Stimulated activated CD4-positive, alpha-beta T cell treated with anti-CD3 and anti-CD28 coated beads, Interleukin-1b, Interleukin-23, amount 100 ng/mL, for 1 hour (primary cell): ENCODE data around the gene APBA1.

Source experiments
- DNase-seq, 2 donors: peaks; one replicate each; pipeline ENCODE4 v3.0.0-alpha.2; 2020; ENCODE audit warnings: low read depth in 2 of 2

The APBA1 gene

DNA sequence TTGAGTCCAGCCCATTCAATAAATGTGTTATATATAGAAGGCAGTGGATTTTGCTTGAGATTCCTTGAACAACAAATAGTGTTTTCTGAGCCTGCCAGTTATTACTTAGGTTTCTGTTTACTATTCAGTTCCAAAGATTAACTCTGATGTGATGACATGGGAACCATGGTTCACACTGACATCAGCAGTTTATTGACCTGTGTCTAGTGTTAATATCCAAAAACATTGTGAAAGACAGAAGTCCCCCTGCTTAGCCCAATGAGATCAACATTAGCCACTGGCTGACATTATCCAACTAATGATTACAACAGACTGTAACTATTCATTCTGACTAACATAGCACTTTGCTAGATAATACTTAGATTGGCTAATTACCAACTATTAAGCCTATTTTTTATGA, 14.9 kb downstream of the APBA1 start:
- DNase-seq, result no peak

DNA sequence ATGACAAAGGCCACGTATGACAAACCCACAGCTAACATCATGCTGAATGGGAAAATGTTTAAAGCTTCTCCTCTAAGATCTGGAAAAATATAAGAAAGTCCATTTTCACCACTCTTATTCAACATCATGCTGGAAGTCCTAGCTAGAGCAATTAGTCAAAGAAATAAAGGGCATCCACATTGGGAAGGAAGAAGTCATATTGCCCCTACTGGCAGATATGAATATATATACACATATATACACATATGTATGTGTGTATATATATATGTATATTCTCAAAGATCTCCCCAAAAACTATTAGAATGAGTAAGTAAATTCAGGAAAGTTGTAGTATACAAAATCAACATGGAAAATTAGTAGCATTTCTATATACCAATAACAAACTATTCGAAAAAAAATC, 17.1 kb downstream of the APBA1 start:
- no peak for DNase-seq

DNA sequence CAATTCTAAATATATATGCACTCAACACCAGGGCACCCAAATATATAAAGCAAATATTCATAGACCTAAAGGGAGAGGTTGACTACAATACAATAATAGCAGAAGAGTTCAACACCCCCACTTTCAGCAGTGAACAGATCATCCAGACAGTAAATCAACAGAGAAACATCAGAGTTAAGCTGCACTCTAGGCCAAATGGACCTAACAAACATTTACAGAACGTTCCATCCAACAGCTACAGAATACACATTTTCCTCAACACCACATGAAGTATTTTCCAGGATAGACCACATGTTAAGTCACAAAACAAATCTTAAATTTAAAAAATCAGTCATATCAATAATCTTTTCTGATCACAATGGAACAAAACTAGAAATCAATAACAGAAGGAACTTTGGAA, 18.9 kb downstream of the APBA1 start:
- no peak for DNase-seq

DNA sequence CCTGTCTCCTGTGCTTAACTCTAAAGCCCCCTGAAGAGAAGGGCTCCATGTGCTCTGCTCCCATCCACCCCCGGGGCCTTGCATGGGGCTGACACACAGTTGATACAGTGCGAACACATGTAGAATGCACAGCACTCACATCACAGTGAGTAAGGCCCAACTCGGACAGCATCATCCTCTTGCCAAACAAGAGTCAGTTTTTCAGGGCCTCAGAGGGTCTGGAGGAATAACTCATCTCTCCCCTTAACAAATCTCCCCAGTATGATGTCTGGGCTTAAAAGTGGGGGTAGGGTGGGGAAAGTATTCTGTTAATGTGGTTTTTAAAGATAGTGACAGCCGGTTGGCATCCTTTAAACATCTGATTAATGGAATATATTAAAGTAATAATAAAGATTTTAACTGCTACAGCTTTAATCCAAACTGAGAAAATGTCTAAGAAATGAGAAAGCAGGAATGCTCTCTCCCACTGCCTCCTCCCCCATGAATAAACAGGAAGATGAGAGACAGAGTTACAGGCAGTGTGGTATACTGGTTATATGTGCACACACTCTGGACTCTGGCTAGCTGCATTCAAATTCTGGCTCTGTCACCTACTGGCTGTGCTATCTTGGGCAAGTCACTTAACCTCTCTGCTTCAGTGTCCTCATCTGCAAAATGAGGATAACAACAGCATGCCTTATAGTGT, 22.5 kb downstream of the APBA1 start:
- DNase-seq, result no peak

DNA sequence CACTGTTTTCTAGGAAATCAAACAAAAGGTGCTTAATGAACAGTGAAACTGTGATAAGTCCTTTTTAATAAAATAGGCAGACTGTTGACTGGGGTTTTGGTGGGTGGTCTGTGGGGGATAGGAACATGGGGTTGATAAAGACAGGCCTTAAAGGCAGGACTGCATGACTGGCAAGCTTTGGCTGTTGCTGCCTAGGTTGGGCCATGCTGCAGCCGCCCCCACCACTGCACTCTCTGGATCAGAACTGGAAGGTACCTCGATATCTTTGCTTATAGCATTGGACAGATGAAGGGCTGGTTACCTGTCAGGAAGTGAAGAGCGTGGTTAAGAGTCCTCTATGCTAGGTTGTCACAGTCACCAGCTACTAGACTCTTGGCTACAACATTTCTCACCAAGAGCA, 24.4 kb downstream of the APBA1 start:
- no peak for DNase-seq

DNA sequence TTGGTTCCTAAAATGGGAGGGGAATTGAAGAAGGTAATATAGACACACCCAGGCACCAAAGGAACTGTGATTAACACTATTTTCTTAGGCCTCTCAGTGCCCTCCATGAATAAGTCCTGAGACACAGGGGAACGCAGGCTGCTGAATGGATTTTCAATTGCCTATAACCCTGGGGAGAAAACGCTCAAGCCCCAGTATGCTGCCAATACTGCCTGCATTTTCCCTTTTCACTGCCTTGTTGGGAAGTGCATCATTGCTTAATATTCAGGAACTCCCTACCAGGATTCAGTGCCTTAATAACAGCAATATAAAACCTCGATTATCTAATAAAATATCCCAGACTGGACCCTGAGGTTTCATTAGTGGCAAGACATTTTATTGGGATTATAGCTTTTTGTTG, 25.4 kb downstream of the APBA1 start:
- no peak for DNase-seq

DNA sequence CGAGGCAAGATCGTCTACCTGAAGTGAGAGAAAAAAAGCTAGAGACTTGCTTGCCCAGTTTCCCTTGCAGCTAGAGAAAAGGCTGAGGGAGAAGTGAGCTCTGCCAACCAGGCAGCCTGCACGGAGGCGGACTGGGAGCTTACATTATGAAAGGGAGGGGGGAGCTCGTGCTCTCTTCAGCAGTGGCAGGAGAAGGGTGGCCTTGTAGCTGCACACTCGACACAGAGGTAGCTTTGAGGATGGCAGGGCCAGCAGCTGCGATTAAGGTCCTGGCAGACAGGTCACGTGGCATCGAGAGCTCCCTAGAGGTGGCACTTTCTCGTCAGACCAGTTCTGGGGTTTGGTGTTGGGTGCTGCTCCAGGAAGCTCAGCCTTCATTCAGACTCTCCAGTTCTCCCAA, 26.7 kb downstream of the APBA1 start:
- DNase-seq, result no peak

DNA sequence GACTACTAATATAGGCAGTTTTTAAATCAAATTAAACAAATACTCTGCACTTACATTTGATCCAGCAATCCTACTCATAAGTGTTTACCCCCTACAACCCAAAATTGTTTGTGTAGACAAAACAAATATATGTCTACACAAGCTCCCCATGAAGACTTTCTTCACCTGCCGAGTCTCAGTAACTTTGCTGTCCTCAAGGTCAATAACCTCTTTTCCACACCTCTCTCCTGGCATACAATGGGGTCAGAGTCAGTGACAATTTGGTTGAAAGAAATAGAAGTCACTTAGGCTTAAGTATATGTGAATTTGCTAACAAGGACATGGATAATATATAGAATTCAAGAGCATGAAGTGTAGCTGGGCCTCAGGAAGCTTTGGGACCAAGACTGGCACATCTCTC, 29.1 kb downstream of the APBA1 start:
- no peak for DNase-seq

DNA sequence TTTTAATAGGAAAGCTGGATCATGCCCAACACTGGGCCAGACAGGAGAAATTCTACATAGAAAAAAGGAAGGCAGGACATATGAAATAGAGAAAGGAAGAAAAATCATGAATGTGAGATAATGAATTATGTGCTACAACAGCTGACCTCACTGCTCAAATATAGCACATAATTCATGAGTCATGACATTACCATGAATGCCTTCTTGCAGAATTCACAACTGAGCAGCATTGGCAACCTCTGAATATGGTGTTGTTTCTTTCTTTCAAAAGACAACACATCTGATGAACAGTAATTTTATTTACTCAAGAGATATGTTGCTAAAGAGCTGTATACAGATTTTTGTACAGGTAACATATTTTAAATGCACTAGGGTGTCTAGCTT, 34.4 kb downstream of the APBA1 start:
- DNase-seq, result no peak

DNA sequence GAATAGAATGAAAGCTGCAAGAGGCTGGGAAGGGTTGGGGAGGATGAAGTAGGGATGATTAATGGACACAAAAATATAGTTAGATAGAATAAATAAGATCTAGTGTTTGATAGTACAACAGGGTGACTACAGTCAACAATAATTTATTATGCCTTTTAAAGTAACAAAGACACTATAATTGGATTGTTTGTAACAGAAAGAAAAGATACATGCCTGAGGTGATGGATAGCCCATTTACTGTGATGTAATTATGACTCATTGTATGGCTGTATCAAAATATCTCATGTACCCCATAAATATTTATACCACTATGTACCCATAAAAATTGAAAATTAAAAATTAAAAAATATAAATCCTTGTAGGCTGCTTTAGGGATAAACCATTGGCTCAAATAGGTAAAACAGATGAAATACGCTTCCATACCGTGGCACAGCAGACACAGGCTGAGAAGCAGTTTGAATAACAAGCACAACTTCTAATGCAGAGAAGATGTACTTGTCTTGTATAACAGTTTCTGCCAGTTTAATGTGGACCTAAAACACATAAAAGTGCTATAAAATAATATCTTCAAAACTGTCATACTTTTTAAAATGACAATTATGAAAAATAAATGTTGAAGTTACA, 34.9 kb downstream of the APBA1 start:
- DNase-seq, result no peak

DNA sequence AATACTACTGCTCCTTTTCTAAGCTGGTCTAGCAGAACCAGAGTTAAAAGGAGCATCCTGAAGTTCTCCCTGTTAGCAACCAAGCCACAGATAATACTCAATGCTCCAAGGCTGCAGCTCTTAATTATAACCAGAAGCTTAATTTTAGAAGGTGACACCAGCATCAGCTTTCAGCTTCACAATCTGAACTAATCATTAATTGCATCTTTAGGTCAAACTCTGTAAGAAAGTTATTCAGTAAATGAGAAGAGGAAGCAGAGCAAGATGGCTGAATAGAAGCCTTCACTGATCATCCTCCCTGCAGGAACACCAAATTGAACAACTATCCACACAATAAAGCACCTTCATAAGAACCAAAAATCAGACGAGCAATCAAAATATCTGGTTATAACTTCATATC, 38.5 kb downstream of the APBA1 start:
- no peak for DNase-seq

DNA sequence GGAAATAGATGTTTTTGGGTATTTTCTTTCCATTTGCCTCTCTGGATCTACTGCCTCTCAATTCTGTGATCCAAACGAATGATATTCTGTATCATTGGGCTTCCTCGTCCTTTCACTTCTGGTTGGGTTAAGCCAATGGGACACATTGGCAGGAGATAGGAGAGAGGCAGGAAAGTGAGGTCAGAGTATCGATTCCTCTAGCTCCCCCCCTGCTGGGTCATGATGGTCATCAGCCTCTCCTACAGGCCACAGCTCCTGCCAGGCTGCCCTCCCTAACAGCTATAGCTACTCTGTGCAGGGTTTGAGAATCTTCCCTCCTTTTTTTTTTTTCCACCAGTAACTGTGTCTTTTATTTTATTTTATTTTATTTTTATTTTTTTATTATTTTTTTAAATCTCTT, 39.4 kb downstream of the APBA1 start:
- DNase-seq, result no peak

DNA sequence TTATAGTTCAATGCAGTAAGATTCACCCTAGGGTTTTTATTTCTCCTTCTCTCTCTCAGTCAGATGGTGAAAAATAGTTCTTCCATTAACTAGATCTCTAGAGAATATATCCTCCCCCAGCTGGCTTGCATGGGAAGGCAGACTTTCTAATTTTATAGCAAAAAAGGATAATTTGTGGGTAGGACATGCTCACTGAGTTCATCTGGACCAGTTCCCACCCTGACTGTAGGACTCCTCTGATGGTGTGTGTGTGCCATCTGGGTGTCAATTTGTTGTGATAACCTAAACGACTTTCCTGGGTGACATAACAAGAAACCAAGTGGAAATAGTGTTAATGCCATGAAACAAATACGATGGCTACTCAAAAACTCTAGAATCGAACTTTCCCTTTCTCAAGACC, 44.9 kb downstream of the APBA1 start:
- no peak for DNase-seq

DNA sequence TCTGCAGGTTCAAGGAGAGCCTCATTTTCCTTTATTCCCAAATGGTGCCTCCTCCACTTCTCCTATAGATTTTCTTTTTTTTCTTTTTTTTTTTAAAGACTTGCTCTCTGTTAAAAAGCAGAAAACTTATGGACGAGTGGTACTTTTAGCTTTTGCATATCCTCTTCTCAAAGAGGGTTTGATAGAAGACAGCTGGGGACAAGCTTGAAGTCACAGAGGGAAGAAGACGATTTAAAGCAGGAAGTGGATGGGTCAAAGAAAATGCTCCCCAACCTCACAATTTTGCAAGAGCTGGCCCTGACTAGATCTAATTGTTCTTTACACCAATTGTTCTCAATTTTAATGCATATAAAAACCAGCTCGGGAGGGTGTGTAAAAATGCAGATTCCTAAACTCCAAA, 48.9 kb downstream of the APBA1 start:
- no peak for DNase-seq

DNA sequence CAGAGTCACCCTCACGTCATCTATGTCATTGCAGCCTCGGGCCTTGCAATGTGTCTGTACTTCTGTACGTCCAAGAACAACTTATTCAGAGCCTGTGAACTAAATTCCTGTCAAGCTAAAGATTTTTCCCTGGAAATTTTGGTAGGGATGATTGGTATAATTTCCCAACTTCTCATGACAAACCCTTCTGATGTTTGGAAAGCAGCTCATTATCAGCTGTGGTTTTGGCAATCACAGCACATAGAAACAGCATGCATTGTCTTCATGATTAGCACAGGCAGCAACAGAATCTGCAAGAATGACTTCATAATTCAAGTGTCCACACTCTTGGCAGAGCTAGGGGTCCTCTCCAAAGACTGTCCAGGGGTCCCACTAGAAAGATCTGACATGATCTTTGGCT, 49.5 kb downstream of the APBA1 start:
- no peak for DNase-seq

DNA sequence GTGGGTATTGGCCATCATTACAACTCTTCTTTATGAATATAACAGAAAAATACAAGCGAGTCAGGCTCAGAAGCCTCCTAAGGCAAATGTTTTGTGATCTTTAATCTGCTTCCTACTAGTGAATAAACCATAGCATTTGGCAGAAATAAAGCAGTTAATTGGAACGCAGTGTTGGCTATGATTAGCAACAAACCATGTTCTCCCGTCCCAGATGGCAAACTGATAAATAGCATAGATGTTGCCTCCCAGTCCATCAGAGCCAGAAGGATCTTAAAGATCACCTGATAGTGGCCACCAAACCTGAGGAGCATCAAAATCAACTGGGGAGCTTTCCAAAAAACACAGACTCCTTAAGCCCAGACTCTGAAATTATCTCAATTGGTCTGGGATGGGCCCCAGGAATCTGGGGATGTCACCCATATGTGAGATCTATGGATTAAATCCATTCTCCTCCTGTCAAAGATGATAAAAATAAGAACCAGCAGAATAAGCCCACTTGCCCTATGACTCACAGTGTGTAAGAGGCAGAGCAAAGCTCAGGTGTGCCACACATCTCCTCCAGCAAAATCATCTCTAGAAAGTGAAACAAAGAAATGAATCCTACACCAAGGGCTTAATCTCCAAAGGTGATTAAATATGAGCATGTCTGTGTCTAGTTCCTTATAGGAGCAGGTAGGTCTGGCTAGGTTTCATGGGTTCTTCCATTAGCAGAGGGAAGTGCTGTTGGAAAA, 50.3 kb downstream of the APBA1 start:
- no peak for DNase-seq

DNA sequence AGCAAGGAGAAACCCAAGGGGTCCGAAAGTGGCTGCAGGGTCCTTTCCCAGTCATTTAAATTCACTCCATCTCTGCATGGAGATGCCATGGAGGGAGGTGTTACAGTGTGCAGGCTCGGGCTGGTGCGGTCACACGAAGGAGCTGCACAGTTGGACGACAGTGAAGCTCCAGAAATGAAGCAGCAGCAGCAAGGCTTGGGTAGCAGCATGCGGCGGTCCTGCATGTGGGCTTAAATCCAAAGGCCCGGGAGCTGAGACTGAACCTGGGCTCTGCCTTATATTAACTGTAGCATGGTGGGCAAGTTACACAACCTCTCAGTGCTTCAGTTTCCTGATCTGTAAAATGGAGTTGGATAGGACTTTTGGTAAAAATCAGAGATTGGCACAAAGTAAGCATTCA, 51.4 kb downstream of the APBA1 start:
- no peak for DNase-seq

DNA sequence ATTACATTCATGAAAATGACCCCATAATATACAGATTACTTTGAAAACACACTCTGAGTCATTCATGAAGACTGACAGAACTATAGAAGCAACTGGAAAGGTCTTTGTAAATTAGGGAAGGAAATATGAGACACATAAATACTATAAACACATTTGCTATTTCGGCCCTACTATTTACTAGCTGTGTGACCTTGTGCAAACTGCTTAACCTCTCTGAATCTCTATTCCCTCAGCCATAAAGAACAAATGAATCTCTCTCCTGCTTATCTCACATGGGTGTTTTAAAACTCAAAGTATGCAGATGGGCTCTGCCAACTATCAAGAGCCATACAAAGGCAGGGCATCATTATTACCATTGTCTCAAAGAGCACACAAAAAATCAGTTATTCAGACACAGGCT, 52.9 kb downstream of the APBA1 start:
- DNase-seq, result no peak

DNA sequence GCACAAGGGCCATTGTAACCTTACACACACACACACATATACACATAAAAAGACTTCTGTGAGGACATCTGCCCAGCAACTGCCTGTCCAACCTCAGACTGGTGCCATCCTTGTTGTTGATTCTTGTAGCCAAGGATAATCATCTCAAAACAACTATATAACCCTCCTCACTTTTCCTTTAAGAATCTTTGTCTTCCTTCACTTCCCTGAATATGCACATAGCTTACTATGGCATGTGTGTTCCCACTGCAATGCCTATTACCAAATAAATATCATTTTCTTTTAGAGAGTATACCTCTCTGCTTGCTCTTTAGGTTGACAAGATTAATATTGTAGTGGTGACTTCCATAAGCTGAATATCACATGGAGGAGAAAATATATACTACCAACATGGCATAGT, 55.2 kb downstream of the APBA1 start:
- no peak for DNase-seq

DNA sequence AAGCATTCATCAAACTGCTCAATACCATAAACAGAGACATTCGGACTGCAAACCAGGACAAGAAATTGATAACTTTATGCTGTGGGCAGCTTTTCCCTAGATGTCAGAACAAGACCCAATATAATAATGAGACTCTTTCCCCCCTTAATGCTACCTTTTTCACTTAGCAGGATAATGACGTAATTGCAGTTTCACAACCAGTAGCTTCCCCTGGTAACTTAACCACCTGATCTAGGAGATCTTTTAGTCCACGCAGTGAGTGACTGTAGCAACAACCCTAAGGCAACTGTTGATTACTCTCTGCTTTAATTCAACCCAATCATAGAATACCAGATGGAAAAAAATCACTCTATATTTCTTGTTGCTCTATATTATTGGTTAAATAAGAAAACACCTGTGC, 56.3 kb downstream of the APBA1 start:
- DNase-seq, result no peak

DNA sequence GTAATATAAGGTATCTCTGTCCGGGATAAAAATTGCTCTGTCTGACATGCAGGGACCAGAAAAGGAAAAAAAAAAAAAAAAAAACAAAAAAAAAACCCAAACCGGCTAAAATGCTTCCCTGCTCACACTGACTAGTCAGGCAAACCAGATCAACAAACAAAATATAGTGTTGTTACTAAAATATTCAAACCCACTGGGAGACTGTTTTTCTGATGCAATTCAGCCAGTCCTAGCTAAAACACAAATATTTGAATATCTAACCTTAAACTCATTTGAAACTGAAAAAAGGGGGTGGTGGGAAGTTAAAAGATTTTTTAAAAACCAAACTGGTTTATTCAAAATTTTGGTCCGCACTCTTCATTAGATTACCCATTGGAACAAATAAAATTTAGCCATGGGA, 61.0 kb downstream of the APBA1 start:
- no peak for DNase-seq

DNA sequence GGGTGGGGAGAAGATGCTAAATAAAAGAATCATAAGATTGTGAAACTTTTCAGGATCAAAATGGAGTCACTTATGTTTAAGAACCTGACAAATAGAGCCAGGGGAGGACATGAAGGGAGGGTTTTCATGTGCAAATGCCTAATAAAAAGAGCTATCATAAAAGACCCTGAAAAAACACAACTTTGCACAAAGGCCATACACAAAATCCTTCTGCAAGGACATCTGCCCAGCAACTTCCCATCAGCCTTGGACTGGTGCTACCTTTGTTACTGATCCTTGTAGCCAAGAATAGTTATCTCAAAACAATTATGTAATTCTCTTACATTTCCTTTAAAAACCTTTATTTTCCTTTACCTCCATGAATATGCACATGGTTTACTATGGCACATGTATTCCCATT, 63.0 kb downstream of the APBA1 start:
- no peak for DNase-seq

DNA sequence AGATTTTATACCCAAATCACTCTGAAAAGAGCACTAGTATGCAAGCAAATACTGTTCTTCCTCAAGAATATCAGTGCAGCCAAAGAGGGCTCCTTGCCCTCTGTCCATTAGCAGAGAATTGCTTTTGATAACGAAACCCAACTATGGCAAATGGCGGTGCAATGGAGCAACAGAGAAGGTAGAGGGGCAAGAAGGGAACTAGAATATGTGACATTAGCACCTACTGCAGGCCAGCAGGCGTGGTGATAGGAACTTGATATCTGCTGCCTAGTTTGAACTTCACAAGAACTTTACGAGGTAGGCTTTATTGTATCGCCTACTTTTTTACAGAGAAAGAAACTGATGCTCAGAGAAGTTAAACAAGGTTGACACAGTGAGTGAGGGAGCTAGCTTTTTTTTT, 66.1 kb downstream of the APBA1 start:
- DNase-seq, result no peak

DNA sequence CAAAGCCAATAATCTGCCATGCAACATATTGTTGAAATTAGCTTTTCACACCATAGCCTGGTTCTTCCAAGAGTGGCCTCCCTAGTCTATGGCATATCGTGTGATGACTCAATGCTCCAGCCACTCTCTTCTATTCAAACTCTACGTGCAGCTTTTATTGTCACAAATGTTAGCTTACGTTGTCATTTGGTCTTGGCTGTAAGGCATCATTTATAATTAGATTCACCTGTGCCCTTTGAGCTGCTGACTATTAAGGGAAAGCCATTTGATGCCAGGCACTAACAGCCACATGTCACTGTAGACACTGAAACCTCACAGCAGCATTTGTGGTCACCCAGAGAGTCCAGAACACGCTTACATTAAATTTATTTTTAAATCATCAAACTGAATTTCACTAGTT, 66.8 kb downstream of the APBA1 start:
- DNase-seq, result no peak
